AG10803 (cell line): ENCODE data around the gene MTUS2.

ENCODE experiments used
- DNase-seq: peaks from one replicate; pipeline ENCODE4 v3.0.0; 2010; ENCODE audit warnings: low read depth
- H3K4me3 ChIP-seq: 2 replicates; pipeline ENCODE4 v1.5.1; 2011; ENCODE audit warnings: mild to moderate bottlenecking, low read length, control low read depth
- TF ChIP-seq, protein P1 (sequence below): conservative IDR thresholded peaks from 2 replicates; pipeline ENCODE4 v1.5.1; 2011; ENCODE audit warnings: mild to moderate bottlenecking, low read length, control low read depth, inconsistent platforms

MTUS2 gene

DNA sequence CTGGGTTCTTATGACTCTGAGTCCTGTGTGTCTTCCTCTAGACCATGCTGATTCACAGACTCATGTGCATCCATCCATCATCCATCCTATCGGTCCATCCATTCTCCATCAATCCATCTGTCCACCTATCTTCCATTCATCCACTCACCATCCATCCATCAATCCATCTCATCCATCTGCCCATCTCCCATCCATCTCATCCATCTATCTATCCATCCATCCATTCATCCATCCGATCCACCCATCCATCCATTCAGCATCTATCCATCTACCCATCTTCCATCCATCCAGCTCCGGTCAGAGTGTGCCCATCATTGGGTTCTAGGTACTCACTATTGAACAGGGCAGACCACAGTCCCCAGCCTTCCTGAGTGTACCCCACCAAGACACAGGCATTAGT lies 699.8 kb downstream of the MTUS2 start:
- TF ChIP-seq, protein P1, sequence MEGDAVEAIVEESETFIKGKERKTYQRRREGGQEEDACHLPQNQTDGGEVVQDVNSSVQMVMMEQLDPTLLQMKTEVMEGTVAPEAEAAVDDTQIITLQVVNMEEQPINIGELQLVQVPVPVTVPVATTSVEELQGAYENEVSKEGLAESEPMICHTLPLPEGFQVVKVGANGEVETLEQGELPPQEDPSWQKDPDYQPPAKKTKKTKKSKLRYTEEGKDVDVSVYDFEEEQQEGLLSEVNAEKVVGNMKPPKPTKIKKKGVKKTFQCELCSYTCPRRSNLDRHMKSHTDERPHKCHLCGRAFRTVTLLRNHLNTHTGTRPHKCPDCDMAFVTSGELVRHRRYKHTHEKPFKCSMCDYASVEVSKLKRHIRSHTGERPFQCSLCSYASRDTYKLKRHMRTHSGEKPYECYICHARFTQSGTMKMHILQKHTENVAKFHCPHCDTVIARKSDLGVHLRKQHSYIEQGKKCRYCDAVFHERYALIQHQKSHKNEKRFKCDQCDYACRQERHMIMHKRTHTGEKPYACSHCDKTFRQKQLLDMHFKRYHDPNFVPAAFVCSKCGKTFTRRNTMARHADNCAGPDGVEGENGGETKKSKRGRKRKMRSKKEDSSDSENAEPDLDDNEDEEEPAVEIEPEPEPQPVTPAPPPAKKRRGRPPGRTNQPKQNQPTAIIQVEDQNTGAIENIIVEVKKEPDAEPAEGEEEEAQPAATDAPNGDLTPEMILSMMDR = no peak
- no peak overlapping the region for H3K4me3 ChIP-seq

DNA sequence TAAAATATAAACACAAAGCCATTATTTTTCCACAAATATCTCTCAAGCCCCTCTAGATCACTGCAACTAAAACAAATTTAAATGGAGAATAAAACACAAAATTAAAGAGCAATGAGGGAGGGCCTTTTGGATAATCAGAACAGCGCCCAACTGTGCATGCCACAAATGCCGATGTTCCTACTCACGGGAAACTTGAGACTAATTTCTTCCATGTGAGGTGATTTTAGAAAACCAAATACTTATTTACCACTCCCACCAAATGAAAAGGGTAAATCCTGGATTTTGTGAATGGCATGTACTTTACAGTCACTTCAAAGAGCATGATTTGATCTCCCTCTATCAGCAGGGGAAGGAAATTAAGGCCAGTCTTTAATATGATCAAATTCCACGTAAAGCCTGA lies 700.5 kb downstream of the MTUS2 start:
- TF ChIP-seq, protein P1 = no peak
- DNase-seq = peak; percentile 91
- no peak overlapping the region for H3K4me3 ChIP-seq

More for the DNA sequence above, 699.8 kb downstream of the MTUS2 start:
- DNase-seq = no peak

GRCh38 chr13:29521336-29521735 lies 701.2 kb downstream of the MTUS2 start:
- H3K4me3 ChIP-seq = no peak overlapping the region
- DNase-seq = no peak
- TF ChIP-seq, protein P1 = no peak

DNA sequence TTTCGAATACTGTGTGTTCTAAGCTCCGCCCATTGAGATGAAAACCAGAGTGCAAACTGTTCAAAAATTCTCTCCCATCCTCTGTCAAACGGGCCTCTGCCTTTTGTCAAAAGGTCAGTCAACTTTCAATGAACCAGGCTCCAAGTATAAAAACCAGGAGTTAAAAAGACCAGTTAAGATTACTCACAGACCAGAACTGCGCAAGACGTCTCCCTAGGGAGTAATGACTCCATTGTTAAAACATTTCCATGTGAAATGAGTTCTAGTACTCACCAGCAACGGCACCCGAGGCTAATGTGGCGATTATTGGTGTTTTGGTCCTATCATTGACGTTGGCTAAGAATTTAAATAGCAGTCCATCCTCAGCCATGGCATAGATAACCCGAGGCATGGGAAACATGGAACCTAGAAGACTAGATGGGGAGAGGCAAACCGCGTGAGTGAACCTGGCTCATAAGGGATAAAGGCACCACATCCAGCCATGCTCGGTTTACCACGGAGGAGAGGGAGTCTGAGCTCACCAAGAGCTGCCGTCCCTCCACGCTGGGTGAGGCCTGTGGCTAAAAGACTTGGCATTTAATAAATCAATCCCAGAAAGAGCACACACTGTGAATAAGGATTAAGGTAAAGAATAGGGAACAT lies 702.0 kb downstream of the MTUS2 start:
- DNase-seq = peak; percentile 99
- TF ChIP-seq, protein P1 = peak; percentile 20; the same call in 1 of the 2 replicates
- H3K4me3 ChIP-seq = no peak overlapping the region

DNA sequence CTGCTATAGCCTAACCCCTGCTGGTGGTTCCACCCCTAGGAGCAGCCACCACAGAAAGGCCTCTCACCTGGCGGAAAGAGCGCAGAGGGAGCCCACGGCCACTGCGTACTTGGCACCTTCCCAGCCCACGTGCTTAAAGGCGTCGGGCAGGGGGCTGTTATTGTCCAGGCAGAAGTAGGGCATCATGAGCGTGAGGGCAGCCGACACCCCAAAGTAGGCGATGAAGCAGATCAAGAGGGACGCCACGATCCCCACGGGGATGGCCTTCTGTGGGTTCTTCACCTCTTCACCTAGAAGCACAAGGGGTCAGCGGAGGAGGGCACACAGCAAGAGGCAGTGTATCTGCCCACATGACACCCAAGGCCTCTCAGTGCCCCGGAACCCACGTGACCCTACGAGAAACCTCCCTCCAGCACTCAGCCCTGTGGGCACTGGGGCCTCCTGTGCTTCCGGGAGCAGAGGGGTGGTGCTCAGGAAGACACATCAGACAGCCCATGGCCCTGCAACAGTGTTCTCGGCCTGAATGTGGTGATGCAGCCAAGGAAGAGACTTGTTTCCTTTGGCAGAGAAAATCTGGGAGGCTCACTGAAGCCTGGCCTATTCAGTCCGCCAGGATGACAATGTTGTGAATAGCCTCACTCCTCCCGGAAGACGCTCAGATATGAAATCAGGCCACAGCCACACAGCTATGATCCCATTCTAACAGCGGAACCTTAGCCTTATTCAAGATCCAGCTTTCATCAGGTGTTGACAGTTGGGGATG lies 703.2 kb downstream of the MTUS2 start:
- TF ChIP-seq, protein P1 = no peak; the same call in 1 of the 2 replicates

GRCh38 chr13:29524176-29524575 lies 704.0 kb downstream of the MTUS2 start:
- DNase-seq = no peak
- TF ChIP-seq, protein P1 = no peak
- no peak overlapping the region for H3K4me3 ChIP-seq

More for the DNA sequence above, 703.2 kb downstream of the MTUS2 start:
- no peak overlapping the region for H3K4me3 ChIP-seq
- peak; percentile 77 for DNase-seq

- TF ChIP-seq, protein P1 = no peak
These were observed 704.5 kb downstream of the MTUS2 start for GRCh38 chr13:29524641-29525040.

More at GRCh38 chr13:29524641-29525040, 704.5 kb downstream of the MTUS2 start:
- DNase-seq = no peak
- no peak overlapping the region for H3K4me3 ChIP-seq
